ENCODE data around the gene HLA-E. TPM values are rescaled to one million over a fixed set of nuclear protein-coding genes. Genes with fewer than 3 reads are reported as not detected.
A peak's percentile ranks its signal among the peaks of the same experiment; 100 is the strongest.

Gene HLA-E
- polyA plus RNA-seq, 1 donor, result 69.1 TPM

DNA sequence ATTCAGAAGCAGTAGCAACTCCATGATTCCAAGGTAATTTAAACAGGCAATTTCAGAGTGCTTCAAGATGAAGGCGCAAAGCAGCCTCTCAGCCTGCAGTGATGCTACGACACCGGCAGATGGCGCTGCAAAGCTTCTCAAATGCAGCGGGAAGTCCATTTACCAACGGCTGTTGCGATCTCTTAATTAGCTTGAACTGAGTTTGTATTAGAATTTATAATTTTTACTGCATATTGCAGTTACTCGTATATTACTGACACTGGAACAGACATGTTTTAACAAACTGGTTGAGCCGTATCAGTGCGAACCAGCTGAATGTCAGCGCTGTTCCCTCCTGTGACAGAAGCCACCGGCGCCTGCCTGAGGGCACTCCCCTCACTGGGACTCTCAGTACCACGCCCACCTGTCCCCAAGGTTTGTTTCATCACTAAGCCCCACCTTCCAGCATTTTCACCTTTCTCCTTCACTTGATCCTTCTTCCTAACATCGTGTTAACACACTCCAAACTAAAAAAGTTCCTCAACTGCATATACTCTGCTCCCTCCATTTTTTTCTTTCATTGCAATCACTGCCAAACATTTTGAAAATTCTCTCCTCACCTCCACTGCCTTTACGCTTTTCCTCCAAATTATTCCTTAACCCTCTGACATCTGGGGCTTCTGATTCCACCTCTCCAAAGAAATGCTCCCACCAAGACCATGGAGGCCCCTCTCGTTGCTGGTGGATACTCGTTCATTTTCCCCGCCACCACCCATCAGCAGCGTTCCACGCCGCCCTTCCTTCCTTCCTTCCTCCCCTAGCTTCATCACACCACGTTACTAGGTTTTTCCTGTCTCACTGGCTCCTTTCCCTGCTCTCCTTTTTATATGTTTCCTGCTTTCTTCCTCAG lies 52.5 kb downstream of the HLA-E start:
- DNase-seq (ENCODE audit: low read depth), result peak; percentile 66

DNA sequence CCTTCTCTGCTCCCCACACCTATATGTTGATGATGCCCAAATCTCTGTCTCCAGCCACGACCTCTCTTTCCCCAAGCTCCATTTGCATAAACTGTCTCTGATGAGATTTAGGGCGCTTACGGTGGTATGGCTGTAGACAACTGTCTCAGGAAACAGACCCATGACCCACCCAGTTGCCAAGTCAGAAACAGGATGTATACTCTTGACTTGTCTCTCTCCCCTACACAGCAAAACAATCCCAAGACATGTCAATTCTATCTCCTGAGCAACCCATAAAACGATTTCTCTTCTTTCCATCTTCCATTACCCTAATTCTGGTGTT lies 53.1 kb downstream of the HLA-E start:
- no peak for DNase-seq (ENCODE audit: low read depth)

DNA sequence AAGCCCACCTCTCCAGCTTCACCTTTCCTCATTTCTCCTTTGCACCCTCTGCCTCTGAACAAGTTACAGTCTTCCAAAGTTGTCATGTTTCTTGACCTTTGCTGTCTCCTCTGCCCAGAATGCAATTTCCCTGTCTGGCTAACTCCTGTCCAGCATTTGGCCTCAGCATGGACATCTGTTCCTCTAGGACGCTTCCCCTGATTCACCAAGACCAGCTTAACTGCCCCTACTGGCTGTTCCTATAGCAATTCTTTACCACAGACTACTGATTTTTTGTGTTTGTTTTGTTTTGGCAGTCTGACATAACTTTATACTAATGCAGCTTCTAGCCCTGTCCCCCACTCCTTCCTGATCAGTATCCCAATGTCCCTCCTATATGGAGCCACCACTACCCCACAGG lies 53.6 kb downstream of the HLA-E start:
- no peak for DNase-seq (ENCODE audit: low read depth)

Other genes with a start within 250 kb of the HLA-E start
- 7.3 TPM for gene TRIM39, start 162.6 kb upstream of the HLA-E start, polyA plus RNA-seq (ENCODE audit: insufficient read length)
- 21.2 TPM for gene RPP21, start 144.4 kb upstream of the HLA-E start, polyA plus RNA-seq (ENCODE audit: insufficient read length)
- gene GNL1, start 67.0 kb downstream of the HLA-E start, polyA plus RNA-seq (ENCODE audit: insufficient read length), result 52.6 TPM
- gene PRR3, start 67.8 kb downstream of the HLA-E start, polyA plus RNA-seq (ENCODE audit: insufficient read length), result 17.6 TPM
- 46.5 TPM for gene ABCF1, start 81.9 kb downstream of the HLA-E start, polyA plus RNA-seq (ENCODE audit: insufficient read length)
- gene PPP1R10, start 127.7 kb downstream of the HLA-E start, polyA plus RNA-seq (ENCODE audit: insufficient read length), result 32.4 TPM
- 56.3 TPM for gene MRPS18B, start 128.3 kb downstream of the HLA-E start, polyA plus RNA-seq (ENCODE audit: insufficient read length)
- 21.1 TPM for gene ATAT1, start 137.4 kb downstream of the HLA-E start, polyA plus RNA-seq (ENCODE audit: insufficient read length)
- 16.1 TPM for gene C6orf136, start 157.6 kb downstream of the HLA-E start, polyA plus RNA-seq (ENCODE audit: insufficient read length)
- 20.9 TPM for gene DHX16, start 183.5 kb downstream of the HLA-E start, polyA plus RNA-seq (ENCODE audit: insufficient read length)
- 37.8 TPM for gene PPP1R18, start 197.1 kb downstream of the HLA-E start, polyA plus RNA-seq (ENCODE audit: insufficient read length)
- gene NRM, start 201.5 kb downstream of the HLA-E start, polyA plus RNA-seq (ENCODE audit: insufficient read length), result 30.9 TPM
- gene MDC1, start 227.8 kb downstream of the HLA-E start, polyA plus RNA-seq (ENCODE audit: insufficient read length), result 20.2 TPM
- gene TUBB, start 230.8 kb downstream of the HLA-E start, polyA plus RNA-seq (ENCODE audit: insufficient read length), result 663 TPM